Rectal smooth muscle tissue (tissue), 1 donor: ENCODE data around the gene KRT76.

Experiments
- H3K27ac ChIP-seq: one replicate; pipeline ENCODE4 v1.7.0; 2013; ENCODE audit warnings: low read depth, low read length, inconsistent platforms
- H3K27me3 ChIP-seq: one replicate; pipeline ENCODE4 v1.7.0; 2013; ENCODE audit warnings: low read length; ENCODE audit not compliant: control insufficient read depth, insufficient read depth
- H3K36me3 ChIP-seq: one replicate; pipeline ENCODE4 v1.7.0; 2013; ENCODE audit warnings: low read length; ENCODE audit not compliant: control insufficient read depth, insufficient read depth
- H3K4me1 ChIP-seq: one replicate; pipeline ENCODE4 v1.7.0; 2013; ENCODE audit warnings: low read length; ENCODE audit not compliant: control insufficient read depth, insufficient read depth
- H3K4me3 ChIP-seq: one replicate; pipeline ENCODE4 v1.7.0; 2013; ENCODE audit warnings: low read length
- H3K9ac ChIP-seq: one replicate; pipeline ENCODE4 v1.7.0; 2013; ENCODE audit warnings: low read length

The KRT76 gene

DNA sequence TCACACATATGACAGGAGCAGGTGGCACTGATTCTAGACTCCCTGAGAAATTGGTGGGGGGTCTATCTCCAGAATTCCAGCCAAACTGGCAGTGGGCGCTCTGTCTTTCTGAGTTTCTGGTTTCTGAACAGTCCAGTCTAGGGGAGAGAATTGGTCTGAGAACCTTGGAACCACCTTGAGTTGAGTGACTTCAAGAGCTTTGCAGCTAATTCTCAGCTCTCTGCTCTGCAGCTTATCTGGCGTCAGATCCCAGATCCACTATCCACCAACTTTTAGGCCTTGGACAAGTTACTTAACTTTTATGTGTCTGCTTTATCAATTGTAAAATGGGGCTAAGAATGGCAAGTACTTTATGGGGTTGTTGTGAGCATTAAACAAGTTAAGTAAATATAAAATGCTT is 1.7 kb upstream of the KRT76 start:
- no peaks in the 10 kb centered on the region for H3K4me1 ChIP-seq
- no peak overlapping the region for H3K27ac ChIP-seq
- no peaks in the 10 kb centered on the region for H3K36me3 ChIP-seq
- H3K27me3 ChIP-seq = no peaks in the 10 kb centered on the region
- H3K4me3 ChIP-seq = no peak overlapping the region
- H3K9ac ChIP-seq = no peak overlapping the region

DNA sequence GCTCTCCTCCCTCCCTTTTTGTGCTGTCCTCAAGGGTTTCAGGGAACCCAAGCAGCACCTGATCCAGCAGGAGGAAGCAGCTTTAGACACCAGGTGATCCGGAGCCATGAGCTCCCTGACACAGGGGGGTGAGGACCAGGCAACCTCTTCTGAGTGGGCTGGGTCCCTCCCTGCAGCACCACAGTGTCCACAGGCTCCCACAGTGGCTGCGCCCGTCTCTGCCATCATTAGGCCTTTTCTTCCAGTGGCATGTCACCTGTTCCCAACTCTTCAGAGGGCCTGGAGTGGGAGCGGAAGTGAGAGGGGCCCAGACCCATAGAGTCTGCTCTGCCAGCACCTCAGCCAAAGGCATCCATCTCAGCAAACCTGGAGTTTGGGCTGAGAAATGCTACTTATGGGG is 421 bp upstream of the KRT76 start:
- Histone ChIP-seq H3K4me1 (no peaks in the 10 kb centered on the region), H3K4me3 (no peak overlapping the region), H3K27ac (no peak overlapping the region), H3K27me3 (peaks cover 2% of the 10 kb centered on the region), H3K9ac (no peak overlapping the region), H3K36me3 (no peaks in the 10 kb centered on the region)

DNA sequence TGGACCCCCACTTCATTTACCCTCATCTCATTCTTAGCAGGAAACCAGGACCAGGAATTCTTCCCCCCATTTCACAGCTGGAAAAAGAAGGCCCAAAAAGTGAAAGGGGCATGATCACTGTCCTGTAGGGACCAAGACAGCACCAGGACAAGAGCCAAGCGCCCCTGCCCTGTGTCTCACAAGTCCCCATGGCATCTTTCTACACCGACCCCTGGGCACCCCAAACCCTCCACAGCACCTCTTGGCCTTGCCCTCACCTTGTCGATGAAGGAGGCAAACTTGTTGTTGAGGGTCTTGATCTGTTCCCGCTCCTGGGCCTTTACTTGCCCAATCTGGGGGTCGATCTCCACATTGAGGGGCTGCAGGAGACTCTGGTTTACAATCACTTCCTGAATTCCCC is 710 bp downstream of the KRT76 start:
- Histone ChIP-seq H3K4me1 (no peaks in the 10 kb centered on the region), H3K4me3 (no peak overlapping the region), H3K9ac (no peak overlapping the region), H3K27me3 (peaks cover 3% of the 10 kb centered on the region), H3K36me3 (no peaks in the 10 kb centered on the region), H3K27ac (no peak overlapping the region)

DNA sequence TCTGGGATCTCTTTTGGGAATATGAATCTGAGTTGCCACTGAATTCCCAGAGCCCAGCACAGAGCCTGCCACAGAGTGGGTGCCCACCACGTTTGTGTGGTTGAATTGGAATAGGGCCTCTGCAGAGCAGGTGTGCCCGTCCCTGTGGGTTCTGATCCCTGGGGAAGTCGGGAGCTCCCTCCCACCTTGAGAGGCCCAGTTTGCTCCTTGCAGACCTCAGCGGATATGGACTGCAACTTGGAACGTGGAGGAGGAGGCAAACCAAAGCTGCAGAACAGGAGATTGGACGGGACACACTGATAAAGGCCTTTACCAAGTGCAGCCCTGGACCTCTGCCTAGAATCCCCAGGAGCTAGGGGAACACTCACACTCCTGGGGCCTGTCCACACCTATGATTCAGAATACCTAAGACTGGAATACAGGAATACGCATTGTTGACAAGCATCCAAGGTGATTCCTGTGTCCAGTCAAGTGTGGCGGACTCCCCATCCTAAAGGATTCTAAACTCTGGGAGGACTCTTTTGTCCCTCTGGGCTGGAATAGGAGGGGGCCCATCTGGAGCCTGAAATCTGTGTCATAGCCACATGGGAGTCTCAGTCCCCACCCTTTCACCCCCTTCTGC is 2.4 kb downstream of the KRT76 start:
- Histone ChIP-seq H3K27me3 (peaks cover 3% of the 10 kb centered on the region), H3K9ac (no peak overlapping the region), H3K36me3 (no peaks in the 10 kb centered on the region), H3K4me3 (no peak overlapping the region), H3K27ac (no peak overlapping the region), H3K4me1 (no peaks in the 10 kb centered on the region)

DNA sequence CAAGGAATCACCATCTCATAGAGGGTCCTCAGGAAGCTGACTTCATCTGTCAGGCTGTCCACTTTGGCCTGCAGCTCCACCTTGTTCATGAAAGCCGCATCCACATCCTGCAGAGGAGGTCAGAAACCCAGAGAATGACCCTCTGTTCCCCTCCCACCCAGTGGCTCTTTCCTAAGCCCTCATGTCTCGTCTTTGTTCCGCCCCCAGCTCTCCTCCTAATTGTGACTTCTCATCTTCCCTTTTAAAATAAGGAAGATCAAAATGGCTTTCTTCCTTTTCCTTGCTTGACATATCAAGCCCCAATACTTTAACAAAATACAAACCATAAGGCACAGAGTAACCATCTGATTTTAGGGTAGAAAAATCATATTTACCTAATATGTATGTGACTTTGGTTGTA is 4.4 kb downstream of the KRT76 start:
- H3K4me1 ChIP-seq = no peaks in the 10 kb centered on the region
- H3K4me3 ChIP-seq = no peak overlapping the region
- no peak overlapping the region for H3K27ac ChIP-seq
- no peaks in the 10 kb centered on the region for H3K36me3 ChIP-seq
- H3K9ac ChIP-seq = no peak overlapping the region
- H3K27me3 ChIP-seq = peaks cover 3% of the 10 kb centered on the region

DNA sequence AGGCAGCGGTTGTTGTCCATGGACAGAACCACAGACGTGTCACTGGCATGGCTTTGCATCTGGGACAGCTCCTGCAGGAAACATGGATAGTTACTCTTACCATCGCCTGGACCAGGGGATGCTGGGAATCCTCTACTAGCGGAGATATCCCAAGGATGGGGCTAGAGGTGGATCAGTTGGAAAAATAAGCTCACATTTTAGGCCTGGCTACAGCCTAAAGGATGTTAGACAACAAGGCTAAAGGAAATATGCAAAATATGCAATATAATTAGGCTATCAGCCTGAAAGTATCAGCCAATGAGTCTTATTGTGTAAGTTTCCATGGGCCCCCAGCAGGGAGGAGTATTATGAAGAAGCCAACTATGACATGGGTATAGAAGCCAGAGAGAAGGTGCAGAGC is 5.0 kb downstream of the KRT76 start:
- no peaks in the 10 kb centered on the region for H3K36me3 ChIP-seq
- no peak overlapping the region for H3K4me3 ChIP-seq
- H3K4me1 ChIP-seq = no peaks in the 10 kb centered on the region
- no peak overlapping the region for H3K27ac ChIP-seq
- H3K27me3 ChIP-seq = peaks cover 3% of the 10 kb centered on the region
- no peak overlapping the region for H3K9ac ChIP-seq

DNA sequence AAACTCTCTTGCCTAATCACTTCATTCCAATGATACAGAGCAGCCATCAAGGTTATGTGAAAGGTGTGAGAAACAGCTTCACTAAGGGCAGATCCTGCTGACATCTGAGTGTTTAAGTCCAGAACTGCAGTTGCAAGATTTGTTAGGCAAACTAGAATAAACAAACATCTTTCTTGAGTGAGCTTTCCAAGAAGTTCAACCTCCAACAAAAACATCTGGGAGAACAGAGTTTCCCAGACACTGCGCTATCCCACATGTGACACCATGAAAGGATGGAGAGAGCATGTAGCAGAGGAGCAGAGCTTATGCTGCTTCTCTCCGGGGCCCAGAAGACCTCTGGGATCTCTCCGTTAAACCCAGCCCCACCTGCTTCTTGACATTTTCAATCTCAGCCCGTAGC is 5.6 kb downstream of the KRT76 start:
- H3K9ac ChIP-seq = no peak overlapping the region
- H3K4me3 ChIP-seq = no peak overlapping the region
- no peaks in the 10 kb centered on the region for H3K4me1 ChIP-seq
- H3K36me3 ChIP-seq = no peaks in the 10 kb centered on the region
- H3K27ac ChIP-seq = no peak overlapping the region
- H3K27me3 ChIP-seq = peaks cover 3% of the 10 kb centered on the region

DNA sequence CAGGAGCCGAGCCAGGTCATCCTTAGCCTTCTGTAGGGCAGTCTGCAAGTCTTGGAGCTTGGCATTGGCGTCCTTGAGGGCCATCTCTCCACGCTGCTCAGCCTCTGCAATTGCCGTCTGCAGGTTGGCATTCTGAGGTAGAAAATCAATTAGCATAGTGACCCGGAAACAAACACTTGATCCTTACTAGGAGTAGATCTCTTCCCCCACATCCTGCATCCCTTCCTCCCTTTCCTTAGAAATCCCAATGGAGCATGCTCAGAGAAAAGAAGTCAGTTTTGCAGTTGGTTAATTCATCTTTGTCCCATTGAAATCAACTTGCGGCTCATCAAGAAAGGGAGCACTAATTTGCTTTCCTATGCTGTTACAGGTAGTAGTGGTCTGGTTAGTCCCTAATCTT is 6.1 kb downstream of the KRT76 start:
- Histone ChIP-seq H3K36me3 (no peaks in the 10 kb centered on the region), H3K27ac (no peak overlapping the region), H3K9ac (no peak overlapping the region), H3K4me3 (no peak overlapping the region), H3K4me1 (no peaks in the 10 kb centered on the region), H3K27me3 (peaks cover 3% of the 10 kb centered on the region)

DNA sequence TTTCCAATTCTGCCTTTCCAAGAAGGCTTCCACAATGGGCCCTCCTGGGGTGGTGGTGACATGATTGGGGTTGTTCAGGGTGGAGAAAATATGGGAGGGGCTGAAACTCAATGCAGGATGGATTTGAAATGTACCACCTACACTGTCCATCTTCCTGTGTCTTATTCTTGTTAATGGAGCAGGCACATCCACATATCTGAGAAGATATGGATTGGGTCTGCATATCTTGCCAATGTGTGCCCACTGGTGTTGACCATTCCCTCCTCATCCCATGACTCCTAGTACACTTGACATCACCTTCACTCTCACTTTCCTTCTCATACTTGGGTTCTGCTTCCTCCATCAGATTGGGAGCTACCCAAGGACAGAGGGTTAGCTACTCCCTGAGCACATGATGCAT is 7.2 kb downstream of the KRT76 start:
- no peak overlapping the region for H3K9ac ChIP-seq
- no peak overlapping the region for H3K27ac ChIP-seq
- no peaks in the 10 kb centered on the region for H3K36me3 ChIP-seq
- no peak overlapping the region for H3K4me3 ChIP-seq
- H3K4me1 ChIP-seq = no peaks in the 10 kb centered on the region
- H3K27me3 ChIP-seq = peaks cover 3% of the 10 kb centered on the region

DNA sequence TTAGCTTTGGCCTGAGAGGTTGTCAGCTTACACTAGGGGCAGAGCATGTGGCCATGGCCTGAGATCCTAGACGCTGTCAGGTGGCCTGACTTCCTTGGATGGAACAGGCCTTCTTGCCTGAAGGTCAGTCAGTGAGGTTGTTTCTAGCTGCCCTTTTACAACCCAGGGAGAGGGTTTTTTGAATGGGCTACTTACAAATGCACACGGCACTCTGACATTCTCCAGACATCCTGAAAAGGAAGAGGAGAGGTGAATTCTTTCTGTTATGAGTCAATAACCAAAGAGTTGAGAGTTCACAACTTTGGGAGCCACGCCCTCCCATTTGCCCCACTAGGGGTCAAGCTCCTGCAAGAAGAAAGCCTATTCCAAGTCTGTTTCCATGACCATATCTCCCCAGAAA is 7.8 kb downstream of the KRT76 start:
- no peaks in the 10 kb centered on the region for H3K36me3 ChIP-seq
- H3K27ac ChIP-seq = no peak overlapping the region
- H3K4me1 ChIP-seq = no peaks in the 10 kb centered on the region
- no peak overlapping the region for H3K9ac ChIP-seq
- H3K27me3 ChIP-seq = peaks cover 3% of the 10 kb centered on the region
- no peak overlapping the region for H3K4me3 ChIP-seq

DNA sequence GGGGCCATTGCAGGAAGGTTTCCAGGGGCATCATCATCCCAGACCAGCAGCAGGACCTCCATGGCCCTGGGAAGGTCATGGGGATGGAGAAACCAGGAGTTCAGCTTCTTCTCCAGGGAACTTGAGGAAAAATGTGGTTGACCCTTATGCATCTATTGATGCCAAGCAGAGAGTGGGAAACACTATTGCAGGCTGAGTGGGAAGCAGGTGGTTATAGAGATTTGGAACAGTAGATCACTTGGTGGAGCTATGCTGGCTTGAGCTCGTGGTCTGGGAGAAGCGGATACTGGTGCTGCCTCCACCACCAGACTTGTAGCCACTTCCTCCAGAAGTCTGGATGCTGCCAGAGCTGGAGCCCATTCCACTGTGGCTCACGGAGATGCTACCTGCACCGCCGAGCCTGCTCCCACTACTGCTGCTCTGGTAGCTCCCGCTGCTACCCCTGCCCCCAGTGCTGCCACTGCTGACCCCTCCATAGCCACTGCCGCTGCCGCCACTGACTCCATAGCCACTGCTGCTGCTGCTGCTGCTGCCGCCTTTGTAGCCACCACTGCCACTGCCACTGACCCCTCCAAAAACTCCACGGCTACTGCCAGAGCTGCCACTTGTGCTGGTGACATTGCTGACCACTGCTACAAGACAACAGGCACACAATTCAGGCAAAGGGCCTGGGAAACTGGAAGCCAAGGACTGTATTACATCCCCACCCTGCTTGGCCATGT is 8.5 kb downstream of the KRT76 start:
- Histone ChIP-seq H3K4me3 (no peak overlapping the region), H3K27ac (no peak overlapping the region), H3K36me3 (no peaks in the 10 kb centered on the region), H3K4me1 (no peaks in the 10 kb centered on the region), H3K27me3 (peaks cover 3% of the 10 kb centered on the region), H3K9ac (no peak overlapping the region)

DNA sequence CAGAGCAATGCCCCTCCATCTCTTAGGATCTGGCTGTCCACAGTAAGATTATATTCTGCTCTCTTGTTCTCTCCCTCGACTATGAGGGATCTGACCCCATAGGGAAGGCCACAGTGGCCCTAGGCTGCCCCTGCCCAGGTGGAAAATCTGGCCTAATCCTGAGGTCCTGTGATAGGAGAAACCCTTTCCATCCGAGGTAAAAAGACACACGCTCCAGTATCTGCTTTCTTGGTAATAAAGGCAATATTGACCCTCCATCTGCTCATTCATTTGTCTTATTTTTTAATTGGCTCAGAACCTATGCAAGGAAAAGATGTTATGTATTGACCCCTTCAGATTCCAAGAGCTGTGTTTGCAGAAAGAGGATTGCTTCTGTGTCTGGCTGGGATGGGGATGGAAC is 9.7 kb downstream of the KRT76 start:
- Histone ChIP-seq H3K4me1 (no peaks in the 10 kb centered on the region), H3K27me3 (no peaks in the 10 kb centered on the region), H3K27ac (no peak overlapping the region), H3K36me3 (no peaks in the 10 kb centered on the region), H3K4me3 (no peak overlapping the region), H3K9ac (no peak overlapping the region)

DNA sequence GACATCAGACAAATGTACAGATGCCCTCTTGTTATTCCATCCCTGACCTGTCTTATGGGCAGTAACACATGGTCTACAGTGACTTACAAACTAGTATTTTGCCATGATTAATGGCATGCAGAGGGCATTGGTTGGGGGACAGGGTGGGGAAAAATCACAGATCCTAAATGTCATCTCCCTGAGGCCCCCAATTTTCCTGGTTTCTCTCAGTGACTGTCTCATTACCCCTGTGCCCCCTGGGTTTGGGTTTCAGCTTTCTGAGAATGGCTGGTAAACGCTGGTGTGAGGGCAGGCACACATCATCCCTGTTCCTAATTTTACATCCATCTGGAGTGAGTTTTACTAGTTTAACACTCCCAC is 10.1 kb downstream of the KRT76 start:
- H3K4me1 ChIP-seq = no peaks in the 10 kb centered on the region
- no peaks in the 10 kb centered on the region for H3K36me3 ChIP-seq
- no peak overlapping the region for H3K4me3 ChIP-seq
- H3K27me3 ChIP-seq = no peaks in the 10 kb centered on the region
- H3K27ac ChIP-seq = no peak overlapping the region
- no peak overlapping the region for H3K9ac ChIP-seq
